GM18526 (cell line): Measurements from ENCODE around the gene ZNF490.
A peak's percentile ranks its signal among the peaks of the same experiment; 100 is the strongest.

ENCODE experiments used
- POLR2A ChIP-seq: IDR thresholded peaks from 3 replicates; pipeline ENCODE4 v1.6.1; 2011; ENCODE audit not compliant: insufficient read length; ENCODE audit errors: extremely low read depth

Gene ZNF490

DNA sequence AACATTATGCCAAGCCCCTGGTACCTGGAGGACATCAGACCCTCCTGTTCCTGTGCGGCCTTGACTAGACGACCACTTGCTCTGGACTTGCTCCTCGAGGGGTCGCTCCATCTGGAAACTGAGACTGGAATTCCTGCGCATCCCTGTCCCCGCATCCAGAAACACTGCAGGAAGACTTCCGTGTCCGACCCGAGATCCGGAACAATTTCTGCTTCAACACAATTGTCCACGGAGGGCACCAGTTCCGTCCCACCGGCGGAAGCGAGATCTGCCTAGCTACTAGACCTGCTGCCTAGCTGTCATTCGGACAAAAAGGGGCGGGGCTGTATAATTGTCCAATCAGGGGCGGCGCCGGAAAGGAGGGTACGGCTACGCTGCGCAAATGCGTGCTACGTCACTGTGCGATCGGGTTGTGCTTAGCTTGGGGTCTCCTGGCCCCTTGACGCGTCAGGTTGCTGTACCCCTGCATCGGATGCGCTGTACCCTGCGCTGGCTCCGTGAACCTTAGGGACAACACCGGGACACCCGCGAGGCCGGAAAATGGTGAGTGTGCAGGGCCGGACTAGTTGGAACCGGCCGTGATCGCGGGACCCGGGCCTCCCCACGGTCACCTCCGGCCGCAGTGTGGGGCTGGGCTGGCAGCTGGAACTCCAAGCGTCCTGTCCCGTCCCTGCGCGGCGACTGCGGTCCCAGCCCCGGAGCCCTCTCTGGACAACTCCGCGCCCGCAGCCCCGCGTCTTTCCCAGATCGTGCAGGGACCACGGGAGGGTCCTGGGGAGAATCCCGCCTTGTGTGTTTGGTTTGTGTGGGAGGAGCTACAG is at the start of gene ZNF490, which contains the start of gene ZNF791:
Gene ZNF490 (minus strand): TSS at position 274 of the 821 bp plus-strand sequence. CDS start 133 bp downstream, at position 141.
Gene ZNF791 (plus strand): TSS at position 381 of the 821 bp plus-strand sequence. CDS start 160 bp downstream, at position 541.
- TF ChIP-seq POLR2A: peak; percentile 93

DNA sequence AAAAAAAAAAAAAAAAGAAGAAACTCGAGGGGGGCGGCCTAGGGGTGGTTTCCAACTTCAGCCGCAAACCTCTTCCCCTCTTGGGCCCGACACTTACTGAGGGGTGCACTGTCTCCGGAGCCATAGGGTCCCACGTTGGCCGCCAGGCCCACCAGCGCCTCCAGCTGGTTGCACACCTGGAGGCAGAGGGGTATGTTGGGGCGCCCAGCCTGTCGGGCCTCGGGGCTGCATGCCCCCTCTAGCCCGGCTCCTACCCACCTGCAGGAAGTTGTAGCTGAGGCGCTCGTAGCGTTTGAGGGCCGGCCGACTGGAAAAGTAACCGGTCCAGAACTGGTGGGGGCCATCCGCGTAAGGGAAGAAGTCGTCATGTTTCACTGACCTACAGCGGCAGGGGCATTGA is 47.4 kb upstream of the ZNF490 start:
- no peak for TF ChIP-seq POLR2A

DNA sequence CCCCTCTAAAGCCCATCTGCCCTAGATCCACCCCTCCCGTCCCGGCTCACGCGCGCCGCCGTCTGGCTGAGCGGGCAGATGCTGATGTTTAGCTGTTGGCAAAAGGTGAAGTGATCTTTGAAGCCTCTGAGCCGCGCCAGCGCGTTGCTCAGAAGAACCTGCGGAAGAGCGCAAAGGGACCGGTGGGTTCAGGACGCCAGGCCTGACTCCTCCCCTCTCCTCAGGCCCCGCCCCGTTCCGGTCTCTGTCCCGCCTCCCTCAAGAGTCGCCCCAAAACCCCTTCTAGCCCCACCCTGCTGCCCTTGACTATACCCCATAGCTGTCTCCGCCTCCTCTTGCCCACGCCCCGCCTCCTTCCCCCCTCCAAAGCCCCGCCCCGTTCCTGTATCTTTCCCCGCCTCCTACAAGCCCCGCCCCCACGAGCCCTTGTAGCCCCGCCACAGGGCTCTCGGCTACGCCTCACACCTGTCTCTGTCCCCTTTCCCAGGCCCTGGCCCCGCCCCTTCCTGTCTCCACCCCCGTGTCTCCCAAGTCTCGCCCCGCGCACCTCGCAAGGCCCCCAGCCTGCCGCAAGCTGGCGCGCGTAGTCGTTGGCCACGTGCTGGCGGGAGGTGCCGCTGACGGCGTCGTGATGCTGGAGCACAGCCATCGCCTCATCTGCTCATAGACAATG is 46.4 kb upstream of the ZNF490 start:
- TF ChIP-seq POLR2A: no peak

DNA sequence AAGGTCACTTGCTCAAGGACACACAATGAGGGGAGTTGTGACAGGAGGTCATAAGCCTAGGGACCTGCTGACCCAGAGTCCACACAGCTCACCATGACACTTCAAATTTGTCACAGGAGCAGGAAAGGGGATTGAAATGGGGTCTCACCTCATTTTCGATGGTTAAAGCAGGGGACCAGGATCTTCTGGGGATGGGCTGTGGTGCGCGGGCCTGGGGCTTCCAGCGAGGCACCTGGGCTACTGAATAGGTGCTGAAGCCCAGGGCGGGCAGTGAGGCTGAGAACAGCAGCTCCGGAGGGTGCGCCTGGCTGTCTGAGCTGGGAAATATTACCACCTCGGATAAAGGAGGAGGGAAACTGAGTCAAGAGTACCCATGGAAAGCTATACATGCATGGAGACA is 44.9 kb upstream of the ZNF490 start:
- no peak for TF ChIP-seq POLR2A

DNA sequence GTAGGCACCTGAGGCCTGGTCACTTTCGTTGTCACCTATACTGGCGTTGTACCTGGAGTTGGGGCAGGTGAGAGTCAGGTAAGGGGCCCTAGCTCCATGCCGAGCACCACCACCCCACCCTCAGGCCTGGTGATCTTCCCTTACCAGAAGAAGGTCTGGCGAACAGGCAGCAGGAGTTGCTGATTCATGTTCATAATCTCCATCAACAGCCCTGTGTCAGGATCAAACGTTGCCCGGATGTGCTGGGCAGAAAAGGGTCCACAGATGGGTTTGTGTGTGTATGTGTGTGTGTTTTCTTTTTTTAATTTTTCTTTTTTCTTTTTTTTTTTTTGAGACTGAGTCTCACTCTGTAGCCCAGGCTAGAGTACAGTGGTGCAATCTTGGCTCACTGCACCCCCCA is 41.6 kb upstream of the ZNF490 start:
- TF ChIP-seq POLR2A: no peak

DNA sequence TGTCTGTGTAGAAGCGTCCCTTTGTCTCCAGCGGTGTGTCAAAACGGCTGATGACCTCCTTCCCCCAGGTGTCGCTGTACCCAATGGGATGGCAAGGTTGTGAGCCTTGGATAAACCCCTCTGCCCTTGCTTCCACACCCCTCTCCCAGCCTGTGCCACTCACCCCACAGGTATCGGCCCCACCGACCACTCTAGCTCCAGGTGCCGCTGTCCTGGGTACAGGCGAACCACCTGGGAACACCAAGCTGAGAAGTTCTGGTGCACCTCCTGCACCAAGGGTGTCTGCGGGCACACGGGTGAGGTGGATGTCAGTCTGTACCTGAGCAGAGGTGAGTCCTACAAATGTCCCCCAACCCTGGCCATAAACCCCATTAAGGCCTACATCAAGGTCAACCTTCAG is 39.3 kb upstream of the ZNF490 start:
- TF ChIP-seq POLR2A: no peak

DNA sequence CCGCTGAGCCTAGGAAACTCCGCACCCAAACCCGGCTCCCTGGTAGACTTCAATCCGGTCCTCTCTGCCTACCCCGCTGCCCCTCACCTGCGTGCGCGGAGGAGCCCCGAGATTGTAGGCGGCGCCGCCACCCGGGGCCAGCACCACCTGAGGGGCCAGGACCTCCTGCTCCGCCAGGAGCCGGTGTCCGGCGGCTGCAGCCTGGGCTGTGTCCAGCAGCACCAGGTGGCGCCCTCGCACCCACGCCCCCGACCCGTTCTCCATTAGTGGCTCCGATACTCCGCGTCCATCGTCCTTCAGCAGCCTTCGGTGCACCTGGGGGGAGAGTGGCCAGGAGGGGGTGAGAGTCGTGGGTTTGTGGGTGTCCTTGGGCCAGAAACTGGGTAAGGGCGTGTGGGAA is 37.5 kb upstream of the ZNF490 start:
- no peak for TF ChIP-seq POLR2A

DNA sequence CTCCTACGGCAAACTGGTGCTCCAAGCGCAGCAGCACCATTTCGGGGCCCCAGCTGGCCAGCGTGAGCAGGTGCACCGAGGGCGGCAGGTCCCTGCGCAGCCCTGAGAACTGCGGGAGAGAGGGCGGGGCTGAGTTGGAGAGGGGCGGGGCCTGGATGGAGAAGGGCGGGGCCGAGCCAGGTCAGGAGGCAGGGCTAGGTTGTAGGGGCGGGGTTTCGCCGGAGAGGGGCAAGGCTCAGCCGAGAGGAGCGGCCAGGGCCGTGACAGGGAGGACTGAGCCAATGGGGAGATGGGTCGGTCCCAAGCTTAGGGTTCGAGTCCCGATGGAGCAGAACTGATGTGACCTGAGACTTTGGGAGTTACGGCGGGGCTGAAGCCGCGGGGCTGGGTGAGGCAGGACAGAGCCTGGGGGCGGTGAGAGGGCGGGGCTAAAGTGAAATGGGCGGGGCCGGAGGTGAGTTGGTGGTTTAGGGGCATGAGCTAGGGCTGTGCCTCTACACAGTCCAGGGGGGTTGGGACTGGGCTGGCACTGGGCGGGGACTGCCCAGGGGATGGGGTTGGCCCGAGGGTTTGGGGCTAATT is 37.0 kb upstream of the ZNF490 start:
- TF ChIP-seq POLR2A: peak; percentile 26

DNA sequence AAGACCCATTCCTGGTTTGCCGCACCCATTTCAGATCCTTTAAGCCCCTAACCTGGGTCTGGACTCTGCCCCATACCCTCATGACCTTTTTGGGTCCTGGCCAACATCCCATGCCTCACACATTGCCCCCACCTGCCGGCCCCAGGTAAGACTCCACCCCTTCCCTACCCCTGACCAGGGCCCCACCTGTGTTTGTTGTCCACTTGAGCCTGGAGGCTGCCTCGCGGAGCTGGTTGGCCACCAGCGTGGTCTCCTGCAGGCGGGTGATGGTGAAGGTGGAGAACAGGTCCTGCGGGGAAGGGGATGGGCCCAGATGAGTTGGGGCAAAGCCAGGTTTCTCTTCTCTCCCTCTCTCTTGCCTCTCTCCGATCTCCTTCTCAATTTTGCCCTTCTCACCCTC is 36.4 kb upstream of the ZNF490 start:
- no peak for TF ChIP-seq POLR2A

DNA sequence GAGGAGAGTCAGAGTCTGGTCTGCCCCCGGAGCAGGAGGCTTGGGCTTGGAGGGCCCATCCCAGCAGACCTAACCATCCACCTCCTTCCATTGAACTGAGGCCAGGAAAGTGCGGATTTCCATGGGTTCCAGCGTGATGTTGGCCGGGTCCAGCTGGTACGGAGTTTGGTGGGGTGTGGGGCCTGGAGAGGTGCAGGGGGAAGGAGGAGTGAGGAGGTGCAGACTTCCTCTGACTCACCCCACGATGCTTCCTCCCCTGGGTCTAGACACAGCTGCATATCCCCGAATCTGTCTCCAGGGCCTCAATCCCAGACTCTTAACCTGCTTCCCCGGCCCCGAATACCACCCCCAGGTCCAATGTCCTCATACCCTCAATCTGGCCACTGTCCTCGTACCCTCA is 35.9 kb upstream of the ZNF490 start:
- no peak for TF ChIP-seq POLR2A

DNA sequence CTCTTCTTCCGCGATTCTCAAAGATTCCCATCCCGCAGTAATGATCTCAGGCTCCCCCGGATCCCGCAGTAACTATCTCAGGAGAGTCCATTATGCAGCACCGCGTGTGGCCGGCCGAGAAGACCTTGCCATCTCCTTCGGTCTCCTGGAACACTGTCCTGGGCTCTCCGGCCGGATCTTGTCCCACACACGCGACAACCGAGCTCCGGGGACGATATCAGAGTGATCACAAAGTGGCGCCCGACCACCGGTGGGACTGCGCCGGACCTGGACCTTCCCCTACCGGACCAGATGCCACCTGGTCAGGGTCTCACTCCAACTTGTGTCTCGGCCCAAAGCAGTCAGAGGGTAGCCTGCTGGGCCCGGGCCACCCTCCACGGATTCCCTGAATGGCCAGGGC is 31.9 kb upstream of the ZNF490 start:
- TF ChIP-seq POLR2A: no peak

DNA sequence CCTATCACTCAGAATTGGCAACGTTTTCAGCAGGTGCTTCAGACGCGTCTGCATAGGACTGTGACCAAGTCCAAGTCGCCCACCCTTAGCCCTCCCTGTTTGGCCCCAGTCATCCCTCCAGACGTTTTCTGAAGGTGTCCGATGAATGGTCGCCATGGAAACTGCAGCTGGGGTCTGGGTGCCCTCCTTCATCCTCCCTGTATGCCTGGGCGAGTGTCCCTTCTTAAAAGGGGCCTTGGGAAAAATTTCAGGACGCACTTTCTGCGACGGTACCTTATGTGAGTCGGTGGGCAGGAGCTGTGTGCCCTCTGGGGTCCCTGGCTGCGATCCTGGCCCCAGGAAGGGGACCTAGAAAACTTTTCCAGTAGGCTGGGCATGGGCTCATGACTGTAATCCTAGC is 30.8 kb upstream of the ZNF490 start:
- TF ChIP-seq POLR2A: no peak

DNA sequence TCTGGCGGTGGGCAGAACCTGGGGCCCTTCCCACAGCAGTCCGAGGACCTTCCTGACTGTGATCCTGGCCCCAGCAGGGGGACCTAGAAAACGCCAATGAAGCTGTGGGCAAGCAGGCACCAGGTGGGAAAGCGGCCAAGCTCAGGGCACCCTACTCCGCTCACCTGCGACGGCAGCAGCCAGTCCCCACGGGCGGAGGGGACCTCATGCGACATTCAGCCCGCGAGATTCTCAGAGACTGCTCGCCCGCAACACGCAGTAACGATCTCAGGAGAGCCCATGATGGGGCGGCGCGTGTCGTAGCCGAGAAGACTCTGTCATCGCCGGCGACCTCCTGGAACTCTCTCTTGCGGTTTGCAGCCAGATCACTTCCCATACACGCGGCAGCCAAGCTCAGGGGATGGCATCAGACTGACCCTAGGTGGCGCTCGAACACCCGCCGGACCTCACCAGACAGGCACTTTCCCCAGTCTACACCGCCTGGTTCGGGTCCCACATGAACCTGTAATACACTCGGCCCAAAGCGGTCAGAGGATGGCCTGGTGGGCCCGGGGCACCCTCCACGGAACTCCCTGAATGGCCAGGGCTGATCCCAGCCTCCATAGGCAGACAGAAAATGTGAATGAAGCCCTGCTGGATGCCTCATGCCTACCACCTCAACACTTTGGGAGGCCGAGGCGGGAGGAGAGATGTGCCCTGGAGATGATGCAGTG is 29.4 kb upstream of the ZNF490 start:
- TF ChIP-seq POLR2A: peak; percentile 18

DNA sequence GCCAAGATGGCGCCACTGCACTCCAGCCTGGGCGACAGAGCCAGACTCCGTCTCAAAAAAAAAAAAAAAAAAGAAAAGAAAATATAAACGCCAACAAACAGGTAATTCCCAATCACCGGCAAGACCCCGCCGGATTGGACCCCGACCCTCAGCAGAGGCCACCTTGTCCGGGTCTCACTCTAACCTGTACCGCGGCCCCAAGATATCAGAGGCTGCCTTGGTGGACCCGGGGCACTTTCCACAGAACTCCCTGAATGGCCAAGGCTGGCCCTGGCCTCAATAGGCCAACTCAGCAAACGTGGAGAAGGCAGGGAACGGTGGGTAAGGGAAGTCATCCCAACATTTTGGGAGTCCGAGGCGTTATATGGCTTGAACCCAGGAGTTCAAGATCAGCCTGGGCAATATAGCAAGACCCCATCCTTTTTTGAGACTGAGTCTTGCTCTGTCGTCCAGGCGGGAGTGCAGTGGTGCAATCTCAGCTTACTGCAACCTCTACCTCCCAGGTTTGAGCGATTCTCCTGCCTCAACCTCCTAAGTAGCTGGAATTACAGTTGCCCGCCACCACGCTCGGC is 28.1 kb upstream of the ZNF490 start:
- TF ChIP-seq POLR2A: no peak

DNA sequence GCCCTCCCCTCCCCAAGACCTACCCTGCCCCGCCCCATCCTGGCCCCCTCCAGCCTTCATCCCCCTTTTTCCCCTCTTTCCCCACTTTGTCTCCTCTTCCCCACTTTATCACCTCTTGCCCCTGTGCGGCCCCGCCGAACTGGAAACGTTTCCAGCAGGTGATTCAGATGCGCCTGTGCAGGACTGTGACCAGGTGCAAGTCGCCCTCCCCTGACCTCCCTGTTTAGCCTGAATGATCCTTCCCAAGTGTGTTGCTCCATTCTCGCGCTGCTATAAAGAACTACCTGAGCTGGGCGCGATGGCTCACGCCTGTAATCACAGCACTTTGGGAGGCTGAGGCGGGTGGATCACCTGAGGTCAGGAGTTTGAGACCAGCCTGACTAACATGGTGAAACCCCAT is 26.0 kb upstream of the ZNF490 start:
- TF ChIP-seq POLR2A: no peak
